H1 (cell line): ENCODE results near the gene LRRC3C. TPM values are rescaled to one million over a fixed set of nuclear protein-coding genes. Genes with fewer than 3 reads are reported as not detected.

ENCODE experiments used
- CBX8 ChIP-seq: fragments of 300-800, 300-1000 bp; sonication (generic); IDR thresholded peaks from 2 replicates; pipeline ENCODE4 v1.7.1; 2016; ENCODE audit warnings: low read depth, low read length, borderline replicate concordance
- CHD2 ChIP-seq: IDR thresholded peaks from 2 replicates; pipeline ENCODE4 v1.6.1; 2012; ENCODE audit warnings: low read length, improper control_type of control experiment
- CREB1 ChIP-seq: IDR thresholded peaks from 2 replicates; pipeline ENCODE4 v1.6.1; 2012; ENCODE audit warnings: inconsistent platforms
- EGR1 ChIP-seq: IDR thresholded peaks from 2 replicates; pipeline ENCODE4 v1.6.1; 2011; ENCODE audit warnings: low read depth, low read length, borderline replicate concordance
- GABPA ChIP-seq: IDR thresholded peaks from 2 replicates; pipeline ENCODE4 v1.6.1; 2011; ENCODE audit warnings: mild to moderate bottlenecking, low read length, moderate library complexity, borderline replicate concordance; ENCODE audit not compliant: insufficient read depth
- GTF2F1 ChIP-seq: IDR thresholded peaks from 2 replicates; pipeline ENCODE4 v1.6.1; 2012; ENCODE audit warnings: low read depth, low read length, improper control_type of control experiment, borderline replicate concordance
- HDAC2 ChIP-seq, 2 experiments: fragments of 300-600 bp in 1 of 2; sonication (generic) in 1 of 2; IDR thresholded peaks; 2 replicates each; pipeline ENCODE4 v1.6.1; 2011 to 2012; ENCODE audit warnings: low read depth in 2 of 2, low read length in 2 of 2, mild to moderate bottlenecking in 2 of 2, moderate library complexity in 2 of 2, borderline replicate concordance in 1 of 2, inconsistent platforms in 1 of 2
- KDM4A ChIP-seq: IDR thresholded peaks from one replicate; pipeline ENCODE4 v1.7.1; 2012; ENCODE audit warnings: low read depth, mild to moderate bottlenecking, moderate library complexity, low read length, inconsistent platforms; ENCODE audit not compliant: severe bottlenecking
- KDM5A ChIP-seq: fragments of 200-600 bp; IDR thresholded peaks from 2 replicates; pipeline ENCODE4 v1.7.1; 2012; ENCODE audit warnings: mild to moderate bottlenecking, low read length, inconsistent platforms, mixed read lengths
- PHF8 ChIP-seq: fragments of 200-600 bp; sonication (generic); conservative IDR thresholded peaks from 2 replicates; pipeline ENCODE4 v1.7.1; 2012; ENCODE audit warnings: low read depth, mild to moderate bottlenecking, inconsistent platforms, low read length, moderate library complexity
- POLR2A ChIP-seq, 2 experiments: IDR thresholded peaks; 1 replicate in 1 of 2; 2 replicates in 1 of 2; pipeline ENCODE4 v1.6.1; 2011; ENCODE audit warnings: low read depth in 2 of 2, low read length in 2 of 2, mild to moderate bottlenecking in 2 of 2; ENCODE audit errors: control extremely low read depth in 1 of 2
- POLR2AphosphoS5 ChIP-seq: IDR thresholded peaks from 2 replicates; pipeline ENCODE4 v1.6.1; 2011; ENCODE audit warnings: low read depth, low read length
- RBBP5 ChIP-seq: IDR thresholded peaks from 2 replicates; pipeline ENCODE4 v1.7.1; 2012; ENCODE audit warnings: low read depth, mild to moderate bottlenecking, inconsistent platforms, low read length, moderate library complexity, borderline replicate concordance
- RFX5 ChIP-seq: IDR thresholded peaks from 2 replicates; pipeline ENCODE4 v1.6.1; 2011; ENCODE audit warnings: low read depth, low read length, improper control_type of control experiment, borderline replicate concordance
- RNF2 ChIP-seq: fragments of 200-900, 300-1000 bp; sonication (generic); IDR thresholded peaks from 2 replicates; pipeline ENCODE4 v1.7.1; 2016; ENCODE audit warnings: borderline replicate concordance, low read depth, mild to moderate bottlenecking, antibody characterized with exemption, low read length; ENCODE audit not compliant: poor library complexity, severe bottlenecking; ENCODE audit errors: missing control alignments
- SAP30 ChIP-seq: fragments of 300-600 bp; sonication (generic); IDR thresholded peaks from 2 replicates; pipeline ENCODE4 v1.7.1; 2012; ENCODE audit warnings: low read length, moderate library complexity, mild to moderate bottlenecking, inconsistent platforms; ENCODE audit not compliant: insufficient read depth, insufficient replicate concordance
- SIN3A ChIP-seq, 2 experiments: IDR thresholded peaks in 1 of 2; conservative IDR thresholded peaks in 1 of 2; 2 replicates each; pipeline ENCODE4 v1.6.1; 2011 to 2012; ENCODE audit warnings: low read length in 2 of 2, improper control_type of control experiment in 1 of 2, low read depth in 1 of 2, mild to moderate bottlenecking in 1 of 2
- SIRT6 ChIP-seq: IDR thresholded peaks from one replicate; pipeline ENCODE4 v1.7.1; 2012; ENCODE audit warnings: low read length, inconsistent platforms
- SUZ12 ChIP-seq: fragments of 200-600 bp; sonication (generic); IDR thresholded peaks from 2 replicates; pipeline ENCODE4 v1.6.1; 2012; ENCODE audit warnings: mild to moderate bottlenecking, inconsistent platforms, low read length, moderate library complexity, mixed read lengths
- TAF7 ChIP-seq: optimal IDR thresholded peaks from 2 replicates; pipeline ENCODE3; 2011; ENCODE audit warnings: low read depth, mild to moderate bottlenecking, inconsistent platforms, low read length, moderate library complexity, borderline replicate concordance
- TCF12 ChIP-seq: IDR thresholded peaks from 2 replicates; pipeline ENCODE4 v1.6.1; 2011; ENCODE audit warnings: low read depth, mild to moderate bottlenecking, low read length
- polyA plus RNA-seq, 7 experiments: library from polyadenylated mRNA; depleted of rRNA in 3 of 7; stranded (reverse) in 5 of 7; unstranded in 2 of 7; fragments of >200 nt in 5 of 7; fragments of 200-250 nt in 2 of 7; gene quantifications; 1 replicate in 5 of 7; 2 replicates in 1 of 7; 4 replicates in 1 of 7; pipeline versions ENCODE4 v1.2.1 to v1.2.3, GENCODE V29; 2011 to 2013; ENCODE audit warnings: missing spikeins in 2 of 7, mixed read lengths in 2 of 7
- total RNA-seq: library from RNA; stranded (reverse); fragmentation: NEBNext Ultra II Directional; extraction: Animal tissue kit (Norgen Biotek cat#: 25700); gene quantifications from 2 replicates; pipeline ENCODE4 v1.2.1, GENCODE V29; 2021
- TF ChIP-seq, protein P1 (sequence below): IDR thresholded peaks from 2 replicates; pipeline ENCODE4 v1.6.1; 2012; ENCODE audit warnings: low read length, inconsistent platforms
- TF ChIP-seq, protein P2 (sequence below): IDR thresholded peaks from 2 replicates; pipeline ENCODE4 v1.6.1; 2012; ENCODE audit warnings: inconsistent platforms

The LRRC3C gene
- total and polyA plus RNA-seq, 2 of the 8 experiments (the other 6 are each of a cell fraction or from before 2014, with no cell fraction given): not detected

GRCh38 chr17:39926588-39927100, 888 bp upstream of the LRRC3C start (continued):
- TF ChIP-seq EGR1 (no peak), KDM4A (no peak), GABPA (no peak), SAP30 (no peak), TAF7 (no peak), SUZ12 (no peak), PHF8 (no peak), KDM5A (no peak), RFX5 (no peak), SIN3A (conservative IDR thresholded peaks at IDR 0.05 in 1 of 2, IDR thresholded peaks at IDR 0.05 in 1 of 2; ENCODE audit: low read depth in 1 of 2, low read length in 2 of 2) (peak in 1 of 2 experiments; percentile 69; a peak in 2 of 4 replicates), POLR2A (IDR thresholded peaks at IDR 0.05; ENCODE audit: control extremely low read depth in 1 of 2, low read depth in 2 of 2, low read length in 2 of 2) (peak in 1 of 2 experiments; percentile 50; a peak in 1 of 3 replicates), SIRT6 (no peak), CHD2 (no peak), POLR2AphosphoS5 (0 out of 2 replicates have a peak, but pooled peaks have one; percentile 16), CBX8 (no peak), HDAC2 (IDR thresholded peaks at IDR 0.05; ENCODE audit: borderline replicate concordance in 1 of 2, low read depth in 2 of 2, low read length in 2 of 2) (peak in 1 of 2 experiments; percentile 32; a peak in 1 of 4 replicates), RBBP5 (no peak), CREB1 (no peak; the same call in 1 of the 2 replicates), RNF2 (no peak), GTF2F1 (no peak), TCF12 (no peak)
- TF ChIP-seq, protein P1, sequence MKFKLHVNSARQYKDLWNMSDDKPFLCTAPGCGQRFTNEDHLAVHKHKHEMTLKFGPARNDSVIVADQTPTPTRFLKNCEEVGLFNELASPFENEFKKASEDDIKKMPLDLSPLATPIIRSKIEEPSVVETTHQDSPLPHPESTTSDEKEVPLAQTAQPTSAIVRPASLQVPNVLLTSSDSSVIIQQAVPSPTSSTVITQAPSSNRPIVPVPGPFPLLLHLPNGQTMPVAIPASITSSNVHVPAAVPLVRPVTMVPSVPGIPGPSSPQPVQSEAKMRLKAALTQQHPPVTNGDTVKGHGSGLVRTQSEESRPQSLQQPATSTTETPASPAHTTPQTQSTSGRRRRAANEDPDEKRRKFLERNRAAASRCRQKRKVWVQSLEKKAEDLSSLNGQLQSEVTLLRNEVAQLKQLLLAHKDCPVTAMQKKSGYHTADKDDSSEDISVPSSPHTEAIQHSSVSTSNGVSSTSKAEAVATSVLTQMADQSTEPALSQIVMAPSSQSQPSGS: no peak
- TF ChIP-seq, protein P2, sequence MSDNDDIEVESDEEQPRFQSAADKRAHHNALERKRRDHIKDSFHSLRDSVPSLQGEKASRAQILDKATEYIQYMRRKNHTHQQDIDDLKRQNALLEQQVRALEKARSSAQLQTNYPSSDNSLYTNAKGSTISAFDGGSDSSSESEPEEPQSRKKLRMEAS: no peak
